HepG2 (cell line): Measurements from ENCODE around the gene NSD2. TPM values are rescaled to one million over a fixed set of nuclear protein-coding genes. Genes with fewer than 3 reads are reported as not detected.
A peak's percentile ranks its signal among the peaks of the same experiment; 100 is the strongest.

ENCODE experiments used
- CREM ChIP-seq, 2 experiments: sonication (generic) in 1 of 2; formaldehyde crosslinking in 1 of 2; IDR thresholded peaks; 2 replicates each; pipeline versions ENCODE4 v1.4.0 to v1.6.1; 2016 to 2020; ENCODE audit warnings: antibody characterized with exemption in 1 of 2, mild to moderate bottlenecking in 1 of 2, missing genetic modification reagents in 1 of 2
- DMAP1 ChIP-seq: IDR thresholded peaks from 2 replicates; pipeline ENCODE4 v1.6.1; 2016
- GLI4 ChIP-seq: sonication (generic); formaldehyde crosslinking; IDR thresholded peaks from 2 replicates; pipeline ENCODE4 v1.5.1; 2020; ENCODE audit warnings: missing genetic modification reagents, mild to moderate bottlenecking, moderate library complexity, borderline replicate concordance
- KAT7 ChIP-seq: IDR thresholded peaks from 2 replicates; pipeline ENCODE4 v1.6.1; 2018; ENCODE audit warnings: borderline replicate concordance, missing compliant biosample characterization
- NONO ChIP-seq, 2 experiments: fragments of 450-650 bp in 1 of 2; sonication (generic) in 1 of 2; formaldehyde crosslinking in 1 of 2; IDR thresholded peaks in 1 of 2; conservative IDR thresholded peaks in 1 of 2; 2 replicates each; pipeline versions ENCODE4 v1.6.1 to v1.8.0; 2017 to 2022; ENCODE audit warnings: mild to moderate bottlenecking in 1 of 2, missing genetic modification reagents in 1 of 2, moderate library complexity in 1 of 2
- SPEN ChIP-seq: sonication (generic); formaldehyde crosslinking; IDR thresholded peaks from 2 replicates; pipeline ENCODE4 v1.5.1; 2020; ENCODE audit warnings: low read depth, mild to moderate bottlenecking, missing genetic modification reagents
- WIZ ChIP-seq: sonication (generic); formaldehyde crosslinking; IDR thresholded peaks from 2 replicates; pipeline ENCODE4 v1.5.1; 2020; ENCODE audit warnings: mild to moderate bottlenecking, missing genetic modification reagents
- ZFP36 ChIP-seq: fragments of 150-350 bp; IDR thresholded peaks from 2 replicates; pipeline ENCODE4 v1.6.1; 2018; ENCODE audit warnings: borderline replicate concordance, low read length, low read depth; ENCODE audit not compliant: partially characterized antibody
- ZNF251 ChIP-seq: sonication (generic); formaldehyde crosslinking; IDR thresholded peaks from 2 replicates; pipeline ENCODE4 v1.9.0; 2021; ENCODE audit warnings: mild to moderate bottlenecking, missing genetic modification reagents
- ZNF615 ChIP-seq: sonication (generic); formaldehyde crosslinking; IDR thresholded peaks from 2 replicates; pipeline ENCODE4 v1.5.0; 2020; ENCODE audit warnings: mild to moderate bottlenecking, missing genetic modification reagents, borderline replicate concordance
- ZNF678 ChIP-seq: sonication (generic); formaldehyde crosslinking; IDR thresholded peaks from 2 replicates; pipeline ENCODE4 v1.4.0; 2020; ENCODE audit warnings: mild to moderate bottlenecking, missing genetic modification reagents
- ZNF775 ChIP-seq: sonication (generic); formaldehyde crosslinking; IDR thresholded peaks from 2 replicates; pipeline ENCODE4 v1.4.0; 2020; ENCODE audit warnings: missing genetic modification reagents, mild to moderate bottlenecking, moderate library complexity, borderline replicate concordance
- polyA plus RNA-seq, 8 experiments: library from polyadenylated mRNA; depleted of rRNA in 3 of 8; stranded (reverse) in 7 of 8; unstranded in 1 of 8; fragments of >200 nt; fragmentation: Illumina TruSeq in 4 of 8; extraction: Trizol in 4 of 8; gene quantifications; 2 replicates each; pipeline versions ENCODE4 v1.2.1 to v1.2.3, GENCODE V29; 2011 to 2016; ENCODE audit warnings: low read depth in 4 of 8, missing spikeins in 1 of 8, mixed read lengths in 1 of 8; ENCODE audit not compliant: insufficient read depth in 1 of 8
- total RNA-seq, 5 experiments: library from RNA; depleted of rRNA; stranded (reverse); fragments of >200 nt; fragmentation: Illumina TruSeq; extraction: Trizol; gene quantifications; 2 replicates each; pipeline ENCODE4 v1.2.3, GENCODE V29; 2016; ENCODE audit warnings: low read depth in 1 of 5
- TF ChIP-seq, protein P1 (sequence below): sonication (generic); formaldehyde crosslinking; IDR thresholded peaks from 2 replicates; pipeline ENCODE4 v1.8.1; 2023; ENCODE audit warnings: missing genetic modification reagents, inconsistent platforms, borderline replicate concordance
- TF ChIP-seq, protein P2 (sequence below): sonication (generic); formaldehyde crosslinking; IDR thresholded peaks from 2 replicates; pipeline ENCODE4 v1.5.0; 2020; ENCODE audit warnings: mild to moderate bottlenecking, missing genetic modification reagents
- TF ChIP-seq, protein P3 (sequence below): sonication (generic); formaldehyde crosslinking; IDR thresholded peaks from 2 replicates; pipeline ENCODE4 v1.4.0; 2020; ENCODE audit warnings: low read depth, mild to moderate bottlenecking, missing genetic modification reagents
- TF ChIP-seq, protein P4 (sequence below): sonication (generic); formaldehyde crosslinking; IDR thresholded peaks from 2 replicates; pipeline ENCODE4 v1.8.0; 2022; ENCODE audit warnings: mild to moderate bottlenecking, missing genetic modification reagents; ENCODE audit not compliant: insufficient replicate concordance
- TF ChIP-seq, protein P5 (sequence below): sonication (generic); formaldehyde crosslinking; IDR thresholded peaks from 2 replicates; pipeline ENCODE4 v1.4.0; 2020; ENCODE audit warnings: missing genetic modification reagents

The NSD2 gene
- total and polyA plus RNA-seq, 2 of the 13 experiments (the other 11 are each of a cell fraction or from before 2014, with no cell fraction given), result 22.0 to 65.9 TPM

DNA sequence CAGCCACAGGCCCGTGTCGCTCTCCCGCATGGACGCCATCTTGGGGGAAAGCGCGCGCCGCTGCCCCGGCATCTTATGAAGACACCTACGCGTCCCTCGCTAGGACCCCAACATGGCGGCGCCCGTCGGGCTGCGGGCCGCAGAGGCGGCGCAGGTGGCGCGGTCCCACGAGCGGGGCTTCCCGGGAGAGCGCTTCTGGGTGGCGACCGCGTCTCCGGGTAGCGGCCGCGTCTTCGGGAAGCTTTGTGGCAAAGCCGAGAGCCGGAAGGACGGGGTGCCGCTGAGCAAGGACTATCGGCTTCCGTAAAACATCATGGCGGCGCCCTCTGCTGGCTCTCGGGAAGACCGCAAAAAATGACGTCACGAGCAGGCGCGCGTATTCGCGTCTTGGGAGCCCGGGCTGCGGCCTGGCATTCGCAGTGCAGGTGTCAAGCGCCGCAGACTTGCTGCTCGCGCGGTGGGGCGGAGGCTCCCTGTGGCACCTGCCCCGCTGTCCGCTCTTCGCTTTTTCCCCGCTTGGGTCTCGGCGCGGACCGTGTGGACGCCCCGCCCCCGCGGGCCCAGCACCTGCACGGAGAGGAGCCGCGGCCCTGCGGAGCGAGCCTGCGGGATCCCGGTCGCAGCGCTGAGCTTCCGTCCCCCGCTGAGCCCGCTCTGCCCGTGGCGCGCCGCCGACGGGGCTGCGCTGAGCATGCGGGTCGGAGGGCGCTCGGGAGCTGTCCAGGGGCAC lies 137.9 kb downstream of the NSD2 start, which contains the start of gene NELFA (continued):
- TF ChIP-seq, protein P1, sequence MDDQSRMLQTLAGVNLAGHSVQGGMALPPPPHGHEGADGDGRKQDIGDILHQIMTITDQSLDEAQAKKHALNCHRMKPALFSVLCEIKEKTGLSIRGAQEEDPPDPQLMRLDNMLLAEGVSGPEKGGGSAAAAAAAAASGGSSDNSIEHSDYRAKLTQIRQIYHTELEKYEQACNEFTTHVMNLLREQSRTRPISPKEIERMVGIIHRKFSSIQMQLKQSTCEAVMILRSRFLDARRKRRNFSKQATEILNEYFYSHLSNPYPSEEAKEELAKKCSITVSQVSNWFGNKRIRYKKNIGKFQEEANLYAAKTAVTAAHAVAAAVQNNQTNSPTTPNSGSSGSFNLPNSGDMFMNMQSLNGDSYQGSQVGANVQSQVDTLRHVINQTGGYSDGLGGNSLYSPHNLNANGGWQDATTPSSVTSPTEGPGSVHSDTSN (CRISPR knock-in tag), result no peak
- TF ChIP-seq, protein P2, sequence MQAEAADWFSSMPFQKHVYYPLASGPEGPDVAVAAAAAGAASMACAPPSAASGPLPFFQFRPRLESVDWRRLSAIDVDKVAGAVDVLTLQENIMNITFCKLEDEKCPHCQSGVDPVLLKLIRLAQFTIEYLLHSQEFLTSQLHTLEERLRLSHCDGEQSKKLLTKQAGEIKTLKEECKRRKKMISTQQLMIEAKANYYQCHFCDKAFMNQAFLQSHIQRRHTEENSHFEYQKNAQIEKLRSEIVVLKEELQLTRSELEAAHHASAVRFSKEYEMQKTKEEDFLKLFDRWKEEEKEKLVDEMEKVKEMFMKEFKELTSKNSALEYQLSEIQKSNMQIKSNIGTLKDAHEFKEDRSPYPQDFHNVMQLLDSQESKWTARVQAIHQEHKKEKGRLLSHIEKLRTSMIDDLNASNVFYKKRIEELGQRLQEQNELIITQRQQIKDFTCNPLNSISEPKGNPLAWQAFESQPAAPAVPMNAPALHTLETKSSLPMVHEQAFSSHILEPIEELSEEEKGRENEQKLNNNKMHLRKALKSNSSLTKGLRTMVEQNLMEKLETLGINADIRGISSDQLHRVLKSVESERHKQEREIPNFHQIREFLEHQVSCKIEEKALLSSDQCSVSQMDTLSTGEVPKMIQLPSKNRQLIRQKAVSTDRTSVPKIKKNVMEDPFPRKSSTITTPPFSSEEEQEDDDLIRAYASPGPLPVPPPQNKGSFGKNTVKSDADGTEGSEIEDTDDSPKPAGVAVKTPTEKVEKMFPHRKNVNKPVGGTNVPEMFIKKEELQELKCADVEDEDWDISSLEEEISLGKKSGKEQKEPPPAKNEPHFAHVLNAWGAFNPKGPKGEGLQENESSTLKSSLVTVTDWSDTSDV (CRISPR knock-in tag), result peak; percentile 74; the same call in 1 of the 2 replicates
- no peak for TF ChIP-seq ZFP36
- TF ChIP-seq, protein P3, sequence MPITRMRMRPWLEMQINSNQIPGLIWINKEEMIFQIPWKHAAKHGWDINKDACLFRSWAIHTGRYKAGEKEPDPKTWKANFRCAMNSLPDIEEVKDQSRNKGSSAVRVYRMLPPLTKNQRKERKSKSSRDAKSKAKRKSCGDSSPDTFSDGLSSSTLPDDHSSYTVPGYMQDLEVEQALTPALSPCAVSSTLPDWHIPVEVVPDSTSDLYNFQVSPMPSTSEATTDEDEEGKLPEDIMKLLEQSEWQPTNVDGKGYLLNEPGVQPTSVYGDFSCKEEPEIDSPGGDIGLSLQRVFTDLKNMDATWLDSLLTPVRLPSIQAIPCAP (CRISPR knock-in tag), result 0 out of 2 replicates have a peak, but pooled peaks have one; percentile 71
- TF ChIP-seq, protein P4, sequence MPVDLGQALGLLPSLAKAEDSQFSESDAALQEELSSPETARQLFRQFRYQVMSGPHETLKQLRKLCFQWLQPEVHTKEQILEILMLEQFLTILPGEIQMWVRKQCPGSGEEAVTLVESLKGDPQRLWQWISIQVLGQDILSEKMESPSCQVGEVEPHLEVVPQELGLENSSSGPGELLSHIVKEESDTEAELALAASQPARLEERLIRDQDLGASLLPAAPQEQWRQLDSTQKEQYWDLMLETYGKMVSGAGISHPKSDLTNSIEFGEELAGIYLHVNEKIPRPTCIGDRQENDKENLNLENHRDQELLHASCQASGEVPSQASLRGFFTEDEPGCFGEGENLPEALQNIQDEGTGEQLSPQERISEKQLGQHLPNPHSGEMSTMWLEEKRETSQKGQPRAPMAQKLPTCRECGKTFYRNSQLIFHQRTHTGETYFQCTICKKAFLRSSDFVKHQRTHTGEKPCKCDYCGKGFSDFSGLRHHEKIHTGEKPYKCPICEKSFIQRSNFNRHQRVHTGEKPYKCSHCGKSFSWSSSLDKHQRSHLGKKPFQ (CRISPR knock-in tag), result peak; percentile 81
- TF ChIP-seq SPEN (CRISPR knock-in tag), result peak; percentile 86
- TF ChIP-seq ZNF615, result peak; percentile 44; the same call in 1 of the 2 replicates
- TF ChIP-seq ZNF678 (CRISPR knock-in tag), result peak; percentile 73; the same call in 1 of the 2 replicates
- peak; percentile 86; the same call in 1 of the 2 replicates for TF ChIP-seq KAT7
- TF ChIP-seq, protein P5, sequence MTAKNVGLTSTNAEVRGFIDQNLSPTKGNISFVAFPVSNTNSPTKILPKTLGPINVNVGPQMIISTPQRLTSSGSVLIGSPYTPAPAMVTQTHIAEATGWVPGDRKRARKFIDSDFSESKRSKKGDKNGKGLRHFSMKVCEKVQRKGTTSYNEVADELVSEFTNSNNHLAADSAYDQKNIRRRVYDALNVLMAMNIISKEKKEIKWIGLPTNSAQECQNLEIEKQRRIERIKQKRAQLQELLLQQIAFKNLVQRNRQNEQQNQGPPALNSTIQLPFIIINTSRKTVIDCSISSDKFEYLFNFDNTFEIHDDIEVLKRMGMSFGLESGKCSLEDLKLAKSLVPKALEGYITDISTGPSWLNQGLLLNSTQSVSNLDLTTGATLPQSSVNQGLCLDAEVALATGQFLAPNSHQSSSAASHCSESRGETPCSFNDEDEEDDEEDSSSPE (CRISPR knock-in tag), result peak; percentile 73
- no peak for TF ChIP-seq NONO (IDR thresholded peaks at IDR 0.05)
- TF ChIP-seq NONO (CRISPR knock-in tag; conservative IDR thresholded peaks at IDR 0.05), result peak; percentile 69; the same call in 1 of the 2 replicates
- TF ChIP-seq CREM (IDR thresholded peaks at IDR 0.05), result peak; percentile 98
- peak; percentile 81 for TF ChIP-seq CREM (CRISPR knock-in tag; IDR thresholded peaks at IDR 0.05)
- no peak for TF ChIP-seq GLI4 (CRISPR knock-in tag)
- no peak; the same call in 1 of the 2 replicates for TF ChIP-seq WIZ (CRISPR knock-in tag)
- 0 out of 2 replicates have a peak, but pooled peaks have one; percentile 43 for TF ChIP-seq ZNF251 (CRISPR knock-in tag)
- TF ChIP-seq ZNF775 (CRISPR knock-in tag), result no peak
- TF ChIP-seq DMAP1, result peak; percentile 76
